IPS-NIHi11 (cell line): ENCODE data around the gene PUDP.
"Not testable (repeated sequence)": the region's sequence is repeated elsewhere in the genome, so short reads cannot be mapped to it uniquely, and the experiment has no call there.

Source experiments
- DNase-seq: peaks from one replicate; pipeline ENCODE4 v3.0.0; 2012; ENCODE audit warnings: mixed read lengths, low spot score

Gene PUDP

DNA sequence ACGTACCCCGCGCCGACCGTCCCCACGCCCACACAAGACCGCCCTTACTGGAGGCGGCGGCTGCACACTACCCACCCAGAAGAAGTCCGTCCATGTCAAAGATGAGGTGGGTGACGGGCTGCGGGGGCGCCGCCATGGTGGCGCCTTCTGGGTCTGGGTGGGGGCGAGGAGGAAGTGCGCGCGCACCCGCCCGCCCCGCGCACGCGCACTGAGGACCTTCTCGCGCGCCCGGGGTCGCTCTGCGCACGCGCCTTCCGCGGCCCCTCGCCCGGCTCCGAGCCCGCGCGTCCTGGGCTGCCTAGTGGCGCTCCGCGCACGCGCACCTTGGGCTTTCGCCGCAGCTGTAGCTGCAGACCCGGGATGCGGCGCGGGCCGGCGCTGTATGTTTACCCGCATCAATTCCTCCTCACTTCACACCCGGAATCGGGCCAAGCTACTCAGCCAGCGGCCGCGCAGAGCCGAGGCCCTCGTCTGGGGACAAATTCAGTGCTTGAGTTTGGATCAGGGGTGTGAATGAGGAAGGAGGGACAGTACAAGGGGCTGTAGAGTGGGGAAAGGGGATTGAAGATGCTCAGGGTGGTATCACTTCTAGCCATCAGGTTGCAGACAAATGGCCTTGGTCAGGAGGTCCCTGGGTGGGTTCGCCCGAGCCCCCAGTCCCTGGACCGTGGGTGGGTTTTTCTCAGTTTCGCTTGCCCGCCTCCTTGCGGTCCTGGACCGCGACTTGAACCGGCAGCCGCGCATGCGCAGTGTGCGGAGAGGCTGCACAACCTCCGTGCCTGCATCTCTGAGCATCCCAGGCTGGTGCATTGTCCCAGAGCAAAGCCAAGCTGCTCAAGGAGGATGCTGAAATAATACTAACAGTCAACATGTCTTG, at the start of gene PUDP:
Gene PUDP (minus strand): TSS at position 176 of the 877 bp plus-strand sequence. CDS start 40 bp downstream, at position 136.
- DNase-seq, result peak; percentile 90

DNA sequence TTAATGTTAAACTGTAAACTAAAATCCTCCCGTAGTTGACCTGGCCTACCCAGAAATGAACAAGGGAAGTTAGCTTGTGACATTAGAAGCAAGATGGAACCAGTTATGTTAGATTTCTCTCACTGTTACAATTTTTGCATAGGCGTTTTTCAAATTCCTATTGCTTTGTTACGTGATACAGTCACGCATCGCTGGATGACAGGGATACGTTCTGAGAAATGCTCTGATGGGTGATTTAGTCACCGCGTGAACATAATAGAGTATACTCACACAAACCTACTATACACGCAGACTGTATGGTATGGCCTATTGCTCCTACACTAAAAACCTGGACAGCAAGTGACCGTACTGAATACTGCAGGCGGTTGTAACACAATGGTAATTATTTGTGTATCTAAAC, 46.7 kb upstream of the PUDP start:
- DNase-seq, result no peak

DNA sequence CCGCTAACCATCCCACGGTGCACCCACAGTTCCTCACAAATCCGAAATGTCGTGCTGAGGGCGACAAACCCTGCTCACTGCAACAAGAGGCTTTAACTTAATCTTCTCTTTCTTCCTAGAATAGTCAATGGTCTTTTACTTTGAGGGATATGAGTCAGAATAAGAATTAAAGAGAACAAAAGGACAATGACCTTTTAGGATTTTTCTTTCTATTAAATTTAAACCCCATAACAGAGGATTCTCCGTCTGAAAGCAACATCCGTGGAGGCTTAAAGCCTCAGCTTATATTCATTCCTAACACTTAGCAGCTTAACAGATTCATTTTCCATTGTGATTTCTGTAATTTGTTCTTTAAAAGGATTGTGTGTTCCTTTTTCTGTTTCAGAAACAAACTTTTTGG, 44.9 kb upstream of the PUDP start:
- no peak for DNase-seq

DNA sequence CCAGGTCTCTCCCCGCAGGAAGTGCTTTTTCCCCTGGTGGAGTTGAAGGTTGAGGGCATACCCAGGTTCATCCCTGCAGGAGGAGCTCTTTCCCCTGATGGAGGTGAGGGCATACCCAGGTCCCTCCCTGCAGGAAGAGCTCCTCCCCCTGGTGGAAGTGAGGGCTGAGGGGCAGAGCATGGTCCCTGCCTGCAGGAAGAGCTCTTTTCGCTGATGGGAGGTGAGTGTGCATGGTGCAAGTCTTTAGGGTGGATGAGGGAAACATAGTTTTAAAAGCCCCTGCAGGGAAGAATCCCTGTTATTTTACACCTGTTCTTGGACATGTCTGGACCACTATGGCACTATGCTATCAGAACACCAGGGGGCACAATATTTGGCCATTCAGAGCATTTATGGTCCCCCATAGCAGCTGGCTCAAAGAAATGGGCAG, 43.7 kb upstream of the PUDP start:
- peak; percentile 3 for DNase-seq

DNA sequence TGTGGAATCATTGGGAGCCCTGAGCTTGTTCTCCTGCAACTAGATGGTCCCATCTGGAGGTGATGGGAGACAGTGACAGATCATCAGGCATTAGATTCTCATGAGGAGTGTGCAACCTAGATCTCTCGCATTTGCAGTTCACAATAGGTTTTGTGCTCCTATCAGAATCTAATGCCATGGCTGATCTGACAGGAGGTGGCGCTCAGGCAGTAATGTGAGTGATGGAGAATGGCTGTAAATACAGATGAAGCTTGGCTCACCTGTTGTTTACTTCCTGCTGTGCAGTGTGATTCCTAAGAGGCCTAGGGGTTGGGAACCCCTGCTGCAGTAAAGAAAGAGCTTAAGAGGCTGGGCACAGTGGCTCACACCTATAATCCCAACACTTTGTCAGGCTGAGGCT, 42.2 kb upstream of the PUDP start:
- DNase-seq, result no peak

DNA sequence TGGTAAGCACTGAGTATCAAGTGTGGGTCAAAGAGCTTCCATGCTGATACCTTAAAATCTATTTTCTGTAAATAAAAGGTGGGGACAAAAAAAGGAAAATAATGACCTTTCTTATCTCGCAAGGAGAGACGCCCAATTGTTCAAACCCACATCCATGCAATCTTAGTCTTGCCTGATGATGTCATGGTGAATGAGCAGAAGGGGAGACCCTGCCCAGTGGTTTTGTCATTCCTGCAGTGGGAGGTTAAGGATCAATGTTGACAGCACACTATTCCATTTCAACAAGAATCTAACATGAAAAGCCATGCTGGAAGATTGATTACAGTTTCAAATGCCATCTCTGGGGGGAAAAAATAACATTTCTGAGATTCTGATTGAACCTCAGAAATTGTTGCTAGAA, 40.7 kb upstream of the PUDP start:
- no peak for DNase-seq

DNA sequence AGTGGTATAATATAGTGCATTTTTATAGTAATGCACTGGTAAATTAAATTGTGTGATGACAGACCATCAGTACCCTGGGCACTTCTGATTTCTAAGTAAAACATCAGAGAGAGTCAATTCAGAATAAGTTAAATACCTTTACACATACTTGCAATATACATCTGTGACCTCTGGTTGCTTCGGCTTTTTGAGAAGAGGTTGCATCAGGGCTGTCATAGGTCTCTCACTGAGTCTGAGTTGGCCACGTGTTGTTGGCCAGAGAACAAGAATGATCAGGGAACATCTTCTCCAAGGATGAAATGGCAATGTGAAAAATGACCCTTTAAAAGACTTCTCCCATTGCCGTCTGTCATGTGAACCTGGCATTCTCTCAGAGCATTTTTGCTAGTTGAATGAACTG, 36.9 kb upstream of the PUDP start:
- no peak for DNase-seq

DNA sequence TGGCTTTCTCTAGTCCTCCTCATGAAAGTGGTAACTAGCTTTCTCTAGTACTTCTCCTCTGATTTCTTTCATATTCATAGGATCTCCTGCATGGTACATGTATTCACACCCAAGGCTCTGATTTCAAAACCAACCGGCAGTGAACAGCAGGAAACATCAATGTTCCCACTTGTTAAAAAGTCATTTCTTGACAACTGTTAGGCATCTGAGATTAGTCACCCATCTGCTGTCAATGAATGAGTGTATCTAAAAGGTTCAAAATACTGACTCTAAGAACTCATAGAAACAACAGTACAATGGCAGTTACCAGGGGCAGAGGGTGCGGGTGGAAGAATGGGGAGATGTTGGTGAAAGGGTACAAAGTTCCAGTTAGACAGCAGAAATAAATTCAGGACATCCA, 31.5 kb upstream of the PUDP start:
- DNase-seq, result no peak

DNA sequence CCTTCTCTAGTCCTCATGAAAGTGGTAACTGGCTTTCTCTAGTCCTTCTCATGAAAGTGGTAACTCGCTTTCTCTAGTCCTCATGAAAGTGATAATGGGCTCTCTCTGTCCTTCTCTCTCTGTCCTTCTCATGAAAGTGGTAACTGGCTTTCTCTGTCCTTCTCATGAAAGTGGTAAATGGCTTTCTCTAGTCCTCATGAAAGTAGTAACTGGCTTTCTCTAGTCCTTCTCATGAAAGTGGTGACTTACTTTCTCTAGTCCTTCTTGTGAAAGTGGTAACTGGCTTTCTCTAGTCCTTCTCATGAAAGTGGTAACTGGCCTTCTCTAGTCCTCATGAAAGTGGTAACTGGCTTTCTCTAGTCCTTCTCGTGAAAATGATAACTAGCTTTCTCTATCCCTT, 30.9 kb upstream of the PUDP start:
- not testable (repeated sequence) for DNase-seq

DNA sequence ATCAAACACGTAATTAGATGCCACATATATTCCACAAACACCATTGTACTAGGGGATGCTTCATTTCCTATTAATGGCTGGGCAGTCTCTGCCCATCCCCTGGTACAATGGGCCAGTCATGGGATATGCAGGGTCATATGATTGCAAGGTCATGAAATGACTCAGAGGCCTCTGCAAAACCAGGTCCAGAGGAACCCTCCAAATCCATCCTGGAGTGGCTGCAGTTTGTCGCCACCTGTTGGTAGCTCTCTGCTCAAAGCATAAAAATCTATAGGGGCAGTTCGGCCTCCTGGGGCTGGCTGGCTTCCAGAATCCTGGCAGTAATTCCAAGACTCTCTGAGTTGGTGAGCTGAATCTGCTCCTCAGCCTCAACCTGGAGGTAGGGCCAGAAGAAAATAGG, 22.9 kb upstream of the PUDP start:
- peak; percentile 14 for DNase-seq

DNA sequence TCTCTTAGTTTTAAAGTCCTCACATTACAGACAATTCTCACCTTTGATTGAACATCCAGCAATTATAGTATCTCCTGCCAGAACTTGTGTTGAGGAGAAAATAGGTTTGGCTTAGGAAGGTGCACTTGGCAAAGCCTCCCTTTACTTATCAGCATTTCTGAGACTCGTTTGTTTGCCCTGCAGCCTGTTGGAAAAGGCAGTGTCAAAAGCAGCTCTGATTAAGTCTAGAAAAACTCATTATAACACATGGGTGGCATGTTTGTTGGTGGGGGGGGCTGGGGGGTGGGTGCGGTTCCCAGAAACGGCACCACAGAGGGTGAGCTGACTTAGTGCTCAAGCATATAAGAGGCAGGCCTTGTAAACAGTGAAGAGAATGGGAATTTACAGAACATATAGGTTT, 21.7 kb upstream of the PUDP start:
- DNase-seq, result no peak

DNA sequence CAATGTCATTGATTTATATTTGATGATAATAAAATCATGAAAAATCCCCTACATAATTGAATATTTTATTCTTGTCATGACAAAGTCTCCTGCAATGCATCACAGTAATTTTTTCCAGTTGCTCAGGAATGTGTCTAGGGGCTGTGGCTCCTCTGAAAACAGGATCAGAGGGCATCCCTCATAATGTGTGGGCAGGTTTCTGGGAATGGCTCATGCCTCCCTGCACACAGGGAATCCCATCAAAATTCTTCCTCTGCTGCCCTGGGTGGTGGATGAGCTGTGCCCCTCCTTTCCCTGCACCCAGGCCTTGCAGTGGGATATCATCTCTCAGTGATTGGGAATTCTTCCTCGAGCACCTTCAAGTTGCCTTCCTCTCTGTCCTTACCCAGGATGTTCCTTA, 20.4 kb upstream of the PUDP start:
- DNase-seq, result no peak

DNA sequence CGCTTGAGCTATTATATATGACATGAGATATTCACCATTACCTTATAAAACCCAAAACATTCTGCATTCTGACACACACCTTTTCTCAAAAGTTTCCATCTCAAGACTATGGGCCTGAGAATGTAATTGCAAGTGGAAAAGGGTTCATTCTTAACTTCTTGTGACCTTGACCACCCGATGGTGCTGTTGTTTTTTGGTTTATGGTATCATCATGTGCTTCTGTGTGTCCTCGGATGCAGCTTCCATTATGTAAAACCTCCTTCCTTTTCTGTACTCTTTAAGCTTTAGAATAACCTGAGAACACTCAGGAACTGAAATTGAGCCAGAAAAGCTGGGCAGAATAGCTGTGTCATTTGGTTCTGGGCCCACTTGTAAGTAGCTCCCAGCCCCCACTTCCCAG, 16.2 kb upstream of the PUDP start:
- DNase-seq, result no peak

DNA sequence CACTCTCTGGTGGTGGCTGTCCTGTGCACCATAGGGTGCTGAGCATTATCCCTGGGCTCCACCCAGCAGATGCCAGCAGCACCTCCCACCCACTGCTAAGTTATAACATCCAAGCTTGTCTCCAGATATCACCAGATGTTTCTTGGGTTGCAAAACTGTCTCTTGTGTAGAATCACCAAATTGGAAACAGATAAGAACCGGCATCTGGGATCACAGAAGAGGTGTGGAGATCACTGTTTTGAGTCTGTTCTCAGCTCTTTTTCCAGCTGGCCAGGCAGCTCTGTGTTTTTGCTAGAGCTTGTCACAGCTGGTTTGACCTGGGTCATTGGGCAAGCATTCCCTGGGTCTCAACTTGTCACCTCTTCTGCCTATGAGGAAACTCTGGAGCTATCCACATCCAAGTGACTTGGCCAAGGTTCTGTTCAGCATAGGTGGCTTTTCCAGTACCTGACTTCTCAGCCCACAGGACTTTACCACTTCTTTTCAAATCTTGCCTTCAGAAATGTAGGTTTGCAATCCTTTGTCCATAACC, 15.3 kb upstream of the PUDP start:
- DNase-seq, result no peak

DNA sequence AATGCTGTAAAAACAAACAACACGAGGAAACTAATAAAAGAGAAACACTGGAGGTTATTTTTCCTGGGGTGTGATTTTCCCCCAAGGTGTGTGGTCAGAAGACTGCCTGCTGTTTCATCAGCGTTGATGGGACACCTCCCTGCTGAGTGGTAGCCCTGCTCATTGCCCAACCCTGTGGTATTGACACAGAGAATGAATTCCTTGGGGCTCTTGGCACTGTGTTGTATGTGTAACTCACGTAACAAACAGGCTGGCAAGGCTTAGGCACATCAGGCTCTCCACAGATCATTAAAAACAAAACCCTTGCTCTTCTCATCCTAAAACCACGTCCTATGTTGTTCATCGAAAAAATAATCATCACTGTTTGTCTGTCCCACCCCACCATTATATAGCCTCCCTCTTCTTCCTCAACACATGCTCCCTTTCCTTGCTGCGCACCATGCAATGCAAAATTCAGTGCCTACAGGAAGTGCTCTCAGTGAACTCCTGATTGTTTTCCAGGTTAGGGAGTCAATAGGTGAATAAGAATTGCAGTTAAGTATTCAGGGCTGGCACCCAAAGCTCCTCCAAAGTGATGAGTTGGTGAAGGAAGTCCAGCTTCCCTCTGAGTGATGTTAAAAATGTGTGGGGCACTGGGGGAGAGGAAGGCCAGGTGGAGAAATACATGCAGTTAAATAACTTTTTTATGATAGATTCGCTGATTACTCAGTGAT, 11.4 kb upstream of the PUDP start:
- no peak for DNase-seq

DNA sequence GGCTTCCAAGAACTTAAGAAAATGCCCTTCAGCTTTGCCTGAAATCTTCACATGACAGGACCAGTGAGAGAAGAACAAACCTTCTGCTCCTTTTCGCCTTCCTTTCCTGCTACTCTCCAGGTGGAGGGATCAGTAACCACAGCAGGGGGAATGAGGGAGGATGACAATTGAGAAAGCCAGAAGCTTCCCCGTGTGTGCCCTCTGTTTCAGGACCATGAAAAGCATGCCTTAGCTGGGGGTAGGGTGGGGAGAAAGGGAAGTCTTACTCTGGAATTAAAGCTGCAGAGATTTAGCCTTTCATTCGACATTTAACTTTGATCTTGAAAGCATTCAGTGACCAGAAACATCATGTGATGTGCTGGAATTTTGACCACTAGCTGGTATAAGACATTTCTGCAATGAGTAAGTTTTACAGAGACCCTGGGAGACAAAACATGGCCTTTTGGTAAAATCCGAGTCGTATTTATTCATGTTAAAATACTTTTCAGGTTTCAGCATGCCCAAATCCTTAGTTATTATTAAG, 10.6 kb upstream of the PUDP start:
- no peak for DNase-seq

DNA sequence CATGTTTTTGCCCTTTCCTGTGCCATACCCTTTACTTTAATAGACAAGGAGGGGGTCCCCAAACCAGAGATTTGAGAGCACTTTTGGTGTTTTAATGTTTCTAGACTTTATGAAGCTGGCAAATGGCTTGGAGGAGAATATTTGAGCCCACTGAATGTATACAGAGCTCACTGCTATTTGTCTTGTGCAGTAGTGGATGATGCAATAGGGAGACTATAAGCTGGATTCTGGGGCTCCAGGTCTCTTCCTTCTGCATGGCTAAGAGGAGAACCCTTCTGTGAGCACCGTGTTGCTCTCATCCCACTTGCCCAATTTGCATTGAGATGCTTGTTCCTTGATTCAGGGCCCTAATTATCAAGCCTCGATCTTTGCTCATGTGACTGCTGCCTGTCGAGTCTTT, 8.9 kb upstream of the PUDP start:
- DNase-seq, result no peak

DNA sequence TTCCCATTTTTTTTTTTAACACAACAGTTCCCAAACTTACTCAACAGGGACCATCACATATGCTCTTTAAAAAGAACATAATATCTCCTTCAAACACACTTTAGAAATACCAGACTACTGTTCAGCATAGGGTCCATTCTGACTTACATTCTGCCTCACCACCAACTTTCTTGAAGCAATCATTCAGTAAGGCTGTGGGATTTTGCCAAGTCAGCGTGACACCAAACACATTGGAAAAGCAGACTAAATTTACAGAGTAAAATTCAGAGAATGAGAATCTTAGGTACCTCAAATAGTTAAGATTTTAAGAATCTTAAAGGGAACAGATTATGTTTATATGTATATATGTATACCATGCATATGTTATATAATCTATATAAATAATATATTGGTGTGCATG, 7.2 kb upstream of the PUDP start:
- DNase-seq, result no peak

DNA sequence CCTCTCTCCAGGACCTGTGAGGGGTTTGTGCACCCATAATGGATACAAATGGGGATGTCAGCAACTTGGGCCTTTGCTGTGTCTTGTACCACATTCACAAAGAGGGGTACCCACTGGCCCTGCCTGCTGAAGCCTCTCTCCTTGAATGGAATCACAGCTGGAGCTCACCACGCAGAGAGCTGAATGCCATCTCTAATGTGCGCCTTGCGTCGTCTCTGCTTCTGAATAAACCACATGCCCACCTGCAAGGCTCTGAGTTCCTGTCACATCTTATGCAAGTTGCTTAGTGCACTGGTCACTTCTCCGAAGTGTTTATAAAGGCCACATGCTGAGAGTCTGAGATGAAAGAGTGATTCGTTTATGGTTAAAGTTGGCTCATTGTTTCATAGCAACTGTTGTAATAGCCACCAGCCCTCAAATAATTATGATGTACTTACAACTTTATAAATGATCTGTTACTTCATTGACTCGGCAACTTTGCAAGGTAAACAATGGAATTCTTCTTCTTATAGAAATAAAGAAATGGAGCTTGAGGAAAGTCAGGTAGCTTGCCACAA, 6.2 kb upstream of the PUDP start:
- DNase-seq, result no peak

DNA sequence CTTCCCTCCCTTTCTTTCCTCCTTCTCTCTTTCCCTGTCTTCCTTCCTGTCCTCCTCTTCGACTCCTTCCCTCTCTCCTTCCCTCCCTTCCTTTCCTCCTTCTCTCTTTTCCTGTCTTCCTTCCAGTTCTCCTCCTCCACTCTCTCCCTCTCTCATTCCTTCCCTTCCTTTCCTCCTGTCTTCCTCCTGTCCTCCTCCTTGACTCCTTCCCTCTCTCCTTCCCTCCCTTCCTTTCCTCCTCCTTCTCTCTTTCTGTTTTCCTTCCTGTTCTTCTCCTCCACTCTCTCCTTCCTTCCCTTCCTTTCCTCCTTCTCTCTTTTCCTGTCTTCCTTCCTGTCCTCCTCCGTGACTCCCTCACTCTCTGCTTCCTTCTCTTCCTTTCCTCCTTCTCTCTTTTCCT, 5.3 kb upstream of the PUDP start:
- DNase-seq, result no peak

DNA sequence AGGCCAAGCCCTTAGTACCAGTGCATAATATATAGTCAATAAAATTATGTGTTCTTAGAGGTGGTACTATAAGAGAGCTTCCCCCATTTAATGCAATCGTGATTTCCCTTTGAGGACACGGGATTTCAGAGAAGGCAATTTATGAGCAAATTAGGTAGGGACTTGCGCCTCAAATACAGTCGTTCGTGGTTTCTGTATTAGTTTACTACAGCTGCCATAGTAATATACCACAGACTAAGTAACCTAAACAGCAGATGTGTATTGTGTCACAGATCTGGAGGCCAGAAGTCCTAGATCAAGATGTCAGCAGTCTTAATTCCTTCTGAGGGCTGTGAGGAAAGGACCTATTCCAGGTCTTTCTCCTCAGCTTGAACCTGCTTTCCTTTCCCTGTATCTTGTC, 1.5 kb upstream of the PUDP start:
- no peak for DNase-seq

DNA sequence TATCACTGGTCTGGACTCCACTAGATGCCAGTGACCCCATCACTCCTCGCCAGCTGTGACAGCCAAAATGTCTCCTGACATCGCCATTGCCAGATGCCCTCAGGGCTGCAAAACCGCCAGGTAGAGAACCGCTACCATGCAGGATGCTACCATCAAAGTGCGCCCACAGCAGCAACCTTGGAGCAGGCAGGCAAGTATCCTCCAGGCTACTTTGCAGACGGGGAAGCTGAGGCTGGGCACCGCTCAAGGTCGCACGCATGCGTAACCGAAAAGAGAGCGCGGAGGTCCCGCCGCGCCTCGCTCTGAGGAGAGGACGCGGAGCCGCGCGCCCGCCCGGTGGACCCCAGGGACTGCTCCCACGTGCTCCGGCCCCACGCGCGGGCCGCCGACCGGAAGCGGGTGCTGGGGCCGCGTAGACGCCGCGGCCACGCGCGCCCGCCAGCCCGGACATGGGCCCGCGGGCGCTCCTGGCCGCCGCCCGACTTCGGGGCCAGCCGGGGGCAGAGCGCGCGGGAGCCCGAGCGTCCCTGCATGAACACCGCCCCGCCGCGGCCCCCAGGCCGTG, 458 bp downstream of the PUDP start, which contains the start of gene STS:
Gene STS (plus strand): TSS at position 300 of the 565 bp plus-strand sequence. CDS start 105,488 bp downstream, outside the sequence.
- no peak for DNase-seq
